IMR-90 (cell line): Measurements from ENCODE around the gene NAT14. TPM values are rescaled to one million over a fixed set of nuclear protein-coding genes. Genes with fewer than 3 reads are reported as not detected.

Experiments used
- ATAC-seq: fragments of 200-7000 bp; cut with Tn5 transposase; 2 replicates; pipeline ENCODE4 v1.9.1; 2020; ENCODE audit warnings: low read depth, mild to moderate bottlenecking, moderate library complexity
- BruUV-seq: library from RNA; stranded (reverse); fragments of 400-500 nt; replicated peaks from 2 replicates; lab custom pipeline; 2021; lab: Mats Ljungman, UMichigan
- CTCF ChIA-PET: fragments of 300-600 bp; formaldehyde crosslinking; extraction: SDS; loops from one replicate; lab custom pipeline; 2021; ENCODE audit warnings: antibody characterized with exemption; lab: Yijun Ruan, JAX
- POLR2A ChIA-PET: fragments of 300-600 bp; sonication (Branson Sonifier 250); formaldehyde crosslinking; loops from one replicate; lab custom pipeline; 2022; ENCODE audit warnings: antibody characterized with exemption; ENCODE audit not compliant: unreplicated experiment; lab: Charles Lee
- DNase-seq: peaks from one replicate; pipeline ENCODE4 v3.0.0; 2013
- H2AFZ ChIP-seq: replicated peaks from 2 replicates; pipeline ENCODE3; 2013; ENCODE audit warnings: low read length, mild to moderate bottlenecking; ENCODE audit not compliant: poor library complexity
- H2AK5ac ChIP-seq: 2 replicates; pipeline ENCODE4 v1.6.1; 2013; ENCODE audit warnings: low read depth, low read length, inconsistent platforms
- H2AK9ac ChIP-seq: replicated peaks from 2 replicates; pipeline ENCODE3; 2013; ENCODE audit warnings: mild to moderate bottlenecking, low read depth, low read length, moderate library complexity; ENCODE audit not compliant: poor library complexity
- H2BK120ac ChIP-seq: 2 replicates; pipeline ENCODE4 v1.6.1; 2013; ENCODE audit warnings: low read depth, low read length, inconsistent platforms
- H2BK15ac ChIP-seq: 3 replicates; pipeline ENCODE4 v1.6.1; 2013; ENCODE audit warnings: low read depth, low read length, inconsistent platforms
- H2BK20ac ChIP-seq: 2 replicates; pipeline ENCODE4 v1.6.1; 2013; ENCODE audit warnings: low read depth, mild to moderate bottlenecking, inconsistent platforms, low read length, moderate library complexity
- H2BK5ac ChIP-seq: 2 replicates; pipeline ENCODE4 v1.6.1; 2013; ENCODE audit warnings: mild to moderate bottlenecking, low read depth, low read length, inconsistent platforms; ENCODE audit not compliant: poor library complexity, severe bottlenecking
- H3K14ac ChIP-seq: replicated peaks from 2 replicates; pipeline ENCODE4 v1.6.1; 2013; ENCODE audit warnings: low read depth, low read length, inconsistent platforms
- H3K18ac ChIP-seq: 2 replicates; pipeline ENCODE4 v1.6.1; 2013; ENCODE audit warnings: low read depth, low read length, control low read depth
- H3K23ac ChIP-seq: 2 replicates; pipeline ENCODE4 v1.6.1; 2013; ENCODE audit warnings: low read depth, low read length, inconsistent platforms
- H3K27ac ChIP-seq: 2 replicates; pipeline ENCODE4 v1.5.1; 2013; ENCODE audit warnings: mild to moderate bottlenecking, control low read depth, low read length; ENCODE audit not compliant: insufficient read depth
- H3K27me3 ChIP-seq: 2 replicates; pipeline ENCODE4 v1.6.1; 2013; ENCODE audit warnings: low read length; ENCODE audit not compliant: control insufficient read depth, insufficient read depth
- H3K36me3 ChIP-seq: 2 replicates; pipeline ENCODE4 v1.6.1; 2013; ENCODE audit warnings: low read length, mixed read lengths; ENCODE audit not compliant: control insufficient read depth, insufficient read depth
- H3K4ac ChIP-seq: 2 replicates; pipeline ENCODE4 v1.6.1; 2013; ENCODE audit warnings: low read depth, low read length, inconsistent platforms
- H3K4me1 ChIP-seq: 2 replicates; pipeline ENCODE4 v1.6.1; 2013; ENCODE audit warnings: low read length, mixed read lengths; ENCODE audit not compliant: control insufficient read depth, insufficient read depth
- H3K4me2 ChIP-seq: 2 replicates; pipeline ENCODE4 v1.6.1; 2013; ENCODE audit warnings: low read depth, mild to moderate bottlenecking, control low read depth, low read length, moderate library complexity
- H3K4me3 ChIP-seq: 2 replicates; pipeline ENCODE4 v1.5.1; 2013; ENCODE audit warnings: low read depth, mild to moderate bottlenecking, control low read depth, low read length, moderate library complexity; ENCODE audit not compliant: insufficient read depth
- H3K56ac ChIP-seq: 2 replicates; pipeline ENCODE4 v1.6.1; 2013; ENCODE audit warnings: low read length, inconsistent platforms; ENCODE audit not compliant: insufficient read depth; ENCODE audit errors: extremely low read depth
- H3K79me1 ChIP-seq, 2 experiments: 2 replicates each; pipeline ENCODE4 v1.6.1; 2013; ENCODE audit warnings: low read length in 2 of 2, inconsistent platforms in 1 of 2, low read depth in 1 of 2
- H3K9ac ChIP-seq: 2 replicates; pipeline ENCODE4 v1.6.1; 2013; ENCODE audit warnings: low read depth, low read length, control low read depth
- H3K9me1 ChIP-seq: 2 replicates; pipeline ENCODE4 v1.6.1; 2013; ENCODE audit warnings: low read length, inconsistent platforms; ENCODE audit not compliant: insufficient read depth
- H3K9me3 ChIP-seq: 2 replicates; pipeline ENCODE4 v1.6.1; 2013; ENCODE audit warnings: low read length; ENCODE audit not compliant: control insufficient read depth, insufficient read depth
- H4K20me1 ChIP-seq: 2 replicates; pipeline ENCODE4 v1.6.1; 2013; ENCODE audit warnings: low read length, inconsistent platforms; ENCODE audit not compliant: insufficient read depth
- H4K5ac ChIP-seq: 2 replicates; pipeline ENCODE4 v1.6.1; 2013; ENCODE audit warnings: mild to moderate bottlenecking, low read depth, low read length, control low read depth
- H4K8ac ChIP-seq, 2 experiments: 2 replicates each; pipeline ENCODE4 v1.6.1; 2013; ENCODE audit warnings: low read depth in 2 of 2, low read length in 2 of 2, control low read depth in 1 of 2, inconsistent platforms in 1 of 2
- H4K91ac ChIP-seq: 2 replicates; pipeline ENCODE4 v1.6.1; 2013; ENCODE audit warnings: low read depth, low read length, inconsistent platforms; ENCODE audit not compliant: insufficient read depth
- BHLHE40 ChIP-seq: fragments of 150-350 bp; IDR thresholded peaks from 2 replicates; pipeline ENCODE4 v1.6.1; 2016; ENCODE audit warnings: mild to moderate bottlenecking, low read depth, low read length
- CEBPB ChIP-seq: IDR thresholded peaks from 2 replicates; pipeline ENCODE4 v1.6.1; 2012; ENCODE audit warnings: low read depth, low read length, improper control_type of control experiment
- CTCF ChIP-seq: conservative IDR thresholded peaks from 2 replicates; pipeline ENCODE4 v1.5.1; 2012; ENCODE audit warnings: mild to moderate bottlenecking, low read depth, low read length, improper control_type of control experiment
- POLR2A ChIP-seq: IDR thresholded peaks from 2 replicates; pipeline ENCODE4 v1.6.1; 2012; ENCODE audit warnings: mild to moderate bottlenecking, low read depth, low read length
- WGBS, 2 experiments: methylation state at CpG; one replicate each; pipeline versions ENCODE4 v1.1.5 to v1.1.7; 2013; ENCODE audit warnings: missing lambda C conversion rate in 2 of 2; ENCODE audit not compliant: insufficient read length in 1 of 2; ENCODE audit errors: extremely low coverage in 2 of 2; 5-methylcytosine and 5-hydroxymethylcytosine counted together
- dilution Hi-C: fragments of 300-500 bp; cut with HindIII; formaldehyde crosslinking; loops from one replicate; pipeline ENCODE4 v1.14.3; 2018; ENCODE audit warnings: low sequenced_read_pairs; ENCODE audit not compliant: unreplicated experiment
- in situ Hi-C: fragments of 300-500 bp; cut with MboI; formaldehyde crosslinking; loops from 3 replicates; pipeline ENCODE4 v1.14.3; 2019; ENCODE audit warnings: low sequenced_read_pairs, inconsistent platforms, mixed read lengths
- intact Hi-C: fragments of 100-400 bp; cut with micrococcal nuclease; formaldehyde crosslinking; loops from 2 replicates; pipeline ENCODE4 v1.10.0; 2022
- polyA plus RNA-seq, 3 experiments: library from polyadenylated mRNA; depleted of rRNA; stranded (reverse); fragments of >200 nt; gene quantifications; 2 replicates each; pipeline ENCODE4 v1.2.3, GENCODE V29; 2012; ENCODE audit warnings: low replicate concordance in 1 of 3
- total RNA-seq: library from RNA; depleted of rRNA; stranded (reverse); fragments of >200 nt; gene quantifications from 2 replicates; pipeline ENCODE4 v1.2.3, GENCODE V29; 2012

Gene NAT14
- total and polyA plus RNA-seq, 2 of the 4 experiments (the other 2 are of a cell fraction): 4.3 to 41.2 TPM

- Histone ChIP-seq H2BK15ac (no peak overlapping the region), H2AFZ (peak overlapping the region; percentile 21), H3K27ac (no peak overlapping the region), H4K91ac (no peak overlapping the region), H4K5ac (no peak overlapping the region), H3K36me3 (no peaks in the 10 kb centered on the region; the same call in 1 of the 2 replicates), H3K14ac (no peak overlapping the region), H3K79me1 (no peaks in the 10 kb centered on the region), H3K18ac (no peak overlapping the region), H2BK5ac (no peak overlapping the region), H3K23ac (no peak overlapping the region), H3K4me3 (no peak overlapping the region), H3K9me3 (no peaks in the 10 kb centered on the region), H2BK20ac (no peak overlapping the region), H4K20me1 (no peaks in the 10 kb centered on the region), H4K8ac (no peak overlapping the region), H2BK120ac (no peak overlapping the region), H3K27me3 (no peaks in the 10 kb centered on the region), H3K4me1 (no peaks in the 10 kb centered on the region), H3K56ac (no peak overlapping the region), H2AK9ac (peak overlapping the region; percentile 72), H2AK5ac (no peak overlapping the region), H3K4me2 (no peak overlapping the region), H3K4ac (no peak overlapping the region), H3K9me1 (no peaks in the 10 kb centered on the region), H3K9ac (no peak overlapping the region)
- ChIA-PET POLR2A (no interaction called here), CTCF (interaction anchor here (2.3 kb wide), 1 partner anchor 40 kb away, joined by 5 read pairs; no protein-coding TSS in a partner anchor)
- BruUV-seq: no TSS peak
- DNase-seq (no peak), ATAC-seq (no peak)
- in situ Hi-C loops (no loop called here), dilution Hi-C loops (no loop called here), intact Hi-C loops (no loop called here)
- 14% methylated on average over 5 of the region's 10 CpGs; no CpG with 5 or more reads in 1 of the 2 experiments for WGBS, 2 experiments
- TF ChIP-seq BHLHE40 (no peak), CTCF (no peak), CEBPB (no peak), POLR2A (no peak)
Measured at GRCh38 chr19:55508120-55508519, 23.1 kb downstream of the NAT14 start.
